ENCODE results near the gene ATAT1. TPM values are rescaled to one million over a fixed set of nuclear protein-coding genes. Genes with fewer than 3 reads are reported as not detected.

The ATAT1 gene
- total and polyA plus RNA-seq, 2 of the 13 experiments (the other 11 are each of a cell fraction or from before 2014, with no cell fraction given), result 9.2 to 23.6 TPM

DNA sequence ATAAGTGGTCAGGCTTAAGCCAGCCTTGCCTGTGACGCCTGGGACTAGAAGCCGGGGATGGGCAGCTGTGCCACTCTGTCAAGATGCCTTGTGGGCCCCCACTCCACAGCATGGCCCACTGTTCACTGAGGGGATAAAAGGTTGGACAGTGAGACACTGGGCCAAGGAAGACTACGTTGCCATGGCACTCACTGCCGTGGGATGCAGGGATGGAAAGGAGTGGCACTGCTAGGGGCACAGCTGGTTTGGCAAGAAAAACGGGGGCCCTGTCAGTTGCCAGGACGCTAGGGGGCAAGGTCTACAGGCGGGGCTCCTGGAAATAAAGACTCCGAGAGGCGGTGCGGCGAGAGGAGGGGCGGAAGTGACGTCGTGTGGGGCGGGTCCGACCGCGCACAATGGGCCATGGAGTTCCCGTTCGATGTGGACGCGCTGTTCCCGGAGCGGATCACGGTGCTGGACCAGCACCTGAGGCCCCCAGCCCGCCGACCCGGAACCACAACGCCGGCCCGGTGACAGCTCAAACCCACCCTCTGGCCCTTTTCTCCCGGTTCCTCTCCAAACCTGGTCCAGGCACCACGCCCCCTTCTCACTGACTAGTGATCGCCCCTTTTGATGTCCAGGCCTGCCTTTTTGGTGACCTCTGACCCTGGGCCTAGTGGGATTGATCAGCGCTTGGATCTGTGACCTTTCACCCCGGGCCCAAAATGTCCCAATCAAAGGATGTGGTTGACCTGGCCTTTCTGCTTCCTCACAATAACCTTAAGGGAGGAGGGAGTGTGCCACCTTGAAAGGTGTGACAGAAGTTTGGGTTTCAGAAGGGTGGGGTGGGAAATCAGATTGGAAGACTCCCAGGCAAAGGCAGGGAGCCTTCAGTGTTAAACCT is at the start of gene ATAT1 (continued):
- TF ChIP-seq, protein P1, sequence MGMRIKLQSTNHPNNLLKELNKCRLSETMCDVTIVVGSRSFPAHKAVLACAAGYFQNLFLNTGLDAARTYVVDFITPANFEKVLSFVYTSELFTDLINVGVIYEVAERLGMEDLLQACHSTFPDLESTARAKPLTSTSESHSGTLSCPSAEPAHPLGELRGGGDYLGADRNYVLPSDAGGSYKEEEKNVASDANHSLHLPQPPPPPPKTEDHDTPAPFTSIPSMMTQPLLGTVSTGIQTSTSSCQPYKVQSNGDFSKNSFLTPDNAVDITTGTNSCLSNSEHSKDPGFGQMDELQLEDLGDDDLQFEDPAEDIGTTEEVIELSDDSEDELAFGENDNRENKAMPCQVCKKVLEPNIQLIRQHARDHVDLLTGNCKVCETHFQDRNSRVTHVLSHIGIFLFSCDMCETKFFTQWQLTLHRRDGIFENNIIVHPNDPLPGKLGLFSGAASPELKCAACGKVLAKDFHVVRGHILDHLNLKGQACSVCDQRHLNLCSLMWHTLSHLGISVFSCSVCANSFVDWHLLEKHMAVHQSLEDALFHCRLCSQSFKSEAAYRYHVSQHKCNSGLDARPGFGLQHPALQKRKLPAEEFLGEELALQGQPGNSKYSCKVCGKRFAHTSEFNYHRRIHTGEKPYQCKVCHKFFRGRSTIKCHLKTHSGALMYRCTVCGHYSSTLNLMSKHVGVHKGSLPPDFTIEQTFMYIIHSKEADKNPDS (CRISPR knock-in tag; IDR thresholded peaks at IDR 0.05), result peak; percentile 86; the same call in 1 of the 2 replicates
- TF ChIP-seq ZNF17 (CRISPR knock-in tag; IDR thresholded peaks at IDR 0.05) (no peak), CHCHD3 (CRISPR knock-in tag; IDR thresholded peaks at IDR 0.05) (peak; percentile 85; the same call in 1 of the 2 replicates), XBP1 (CRISPR knock-in tag; IDR thresholded peaks at IDR 0.05) (no peak), TP53 (CRISPR knock-in tag; conservative IDR thresholded peaks at IDR 0.05) (no peak), MTF1 (CRISPR knock-in tag; IDR thresholded peaks at IDR 0.05) (no peak), ZNF781 (CRISPR knock-in tag; IDR thresholded peaks at IDR 0.05; ENCODE audit: borderline replicate concordance, not compliant biosample characterization) (peak; percentile 77), REPIN1 (CRISPR knock-in tag; IDR thresholded peaks at IDR 0.05; ENCODE audit: borderline replicate concordance, low read depth) (peak; percentile 81), ZMAT3 (CRISPR knock-in tag; conservative IDR thresholded peaks at IDR 0.05) (no peak)
- TF ChIP-seq, protein P2, sequence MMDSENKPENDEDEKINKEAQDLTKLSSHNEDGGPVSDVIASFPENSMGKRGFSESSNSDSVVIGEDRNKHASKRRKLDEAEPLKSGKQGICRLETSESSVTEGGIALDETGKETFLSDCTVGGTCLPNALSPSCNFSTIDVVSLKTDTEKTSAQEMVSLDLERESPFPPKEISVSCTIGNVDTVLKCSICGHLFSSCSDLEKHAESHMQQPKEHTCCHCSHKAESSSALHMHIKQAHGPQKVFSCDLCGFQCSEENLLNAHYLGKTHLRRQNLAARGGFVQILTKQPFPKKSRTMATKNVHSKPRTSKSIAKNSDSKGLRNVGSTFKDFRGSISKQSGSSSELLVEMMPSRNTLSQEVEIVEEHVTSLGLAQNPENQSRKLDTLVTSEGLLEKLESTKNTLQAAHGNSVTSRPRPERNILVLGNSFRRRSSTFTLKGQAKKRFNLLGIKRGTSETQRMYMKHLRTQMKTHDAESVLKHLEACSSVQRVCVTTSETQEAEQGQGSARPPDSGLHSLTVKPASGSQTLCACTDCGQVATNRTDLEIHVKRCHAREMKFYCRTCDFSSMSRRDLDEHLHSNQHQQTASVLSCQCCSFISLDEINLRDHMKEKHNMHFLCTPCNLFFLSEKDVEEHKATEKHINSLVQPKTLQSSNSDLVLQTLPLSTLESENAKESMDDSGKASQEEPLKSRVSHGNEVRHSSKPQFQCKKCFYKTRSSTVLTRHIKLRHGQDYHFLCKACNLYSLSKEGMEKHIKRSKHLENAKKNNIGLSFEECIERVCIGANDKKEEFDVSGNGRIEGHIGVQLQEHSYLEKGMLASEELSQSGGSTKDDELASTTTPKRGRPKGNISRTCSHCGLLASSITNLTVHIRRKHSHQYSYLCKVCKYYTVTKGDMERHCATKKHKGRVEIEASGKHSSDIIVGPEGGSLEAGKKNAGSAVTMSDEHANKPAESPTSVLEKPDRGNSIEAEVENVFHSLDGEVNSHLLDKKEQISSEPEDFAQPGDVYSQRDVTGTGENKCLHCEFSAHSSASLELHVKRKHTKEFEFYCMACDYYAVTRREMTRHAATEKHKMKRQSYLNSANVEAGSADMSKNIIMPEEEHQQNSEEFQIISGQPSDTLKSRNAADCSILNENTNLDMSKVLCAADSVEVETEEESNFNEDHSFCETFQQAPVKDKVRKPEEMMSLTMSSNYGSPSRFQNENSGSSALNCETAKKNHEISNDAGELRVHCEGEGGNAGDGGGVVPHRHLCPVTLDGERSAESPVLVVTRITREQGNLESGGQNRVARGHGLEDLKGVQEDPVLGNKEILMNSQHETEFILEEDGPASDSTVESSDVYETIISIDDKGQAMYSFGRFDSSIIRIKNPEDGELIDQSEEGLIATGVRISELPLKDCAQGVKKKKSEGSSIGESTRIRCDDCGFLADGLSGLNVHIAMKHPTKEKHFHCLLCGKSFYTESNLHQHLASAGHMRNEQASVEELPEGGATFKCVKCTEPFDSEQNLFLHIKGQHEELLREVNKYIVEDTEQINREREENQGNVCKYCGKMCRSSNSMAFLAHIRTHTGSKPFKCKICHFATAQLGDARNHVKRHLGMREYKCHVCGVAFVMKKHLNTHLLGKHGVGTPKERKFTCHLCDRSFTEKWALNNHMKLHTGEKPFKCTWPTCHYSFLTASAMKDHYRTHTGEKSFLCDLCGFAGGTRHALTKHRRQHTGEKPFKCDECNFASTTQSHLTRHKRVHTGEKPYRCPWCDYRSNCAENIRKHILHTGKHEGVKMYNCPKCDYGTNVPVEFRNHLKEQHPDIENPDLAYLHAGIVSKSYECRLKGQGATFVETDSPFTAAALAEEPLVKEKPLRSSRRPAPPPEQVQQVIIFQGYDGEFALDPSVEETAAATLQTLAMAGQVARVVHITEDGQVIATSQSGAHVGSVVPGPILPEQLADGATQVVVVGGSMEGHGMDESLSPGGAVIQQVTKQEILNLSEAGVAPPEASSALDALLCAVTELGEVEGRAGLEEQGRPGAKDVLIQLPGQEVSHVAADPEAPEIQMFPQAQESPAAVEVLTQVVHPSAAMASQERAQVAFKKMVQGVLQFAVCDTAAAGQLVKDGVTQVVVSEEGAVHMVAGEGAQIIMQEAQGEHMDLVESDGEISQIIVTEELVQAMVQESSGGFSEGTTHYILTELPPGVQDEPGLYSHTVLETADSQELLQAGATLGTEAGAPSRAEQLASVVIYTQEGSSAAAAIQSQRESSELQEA (CRISPR knock-in tag; IDR thresholded peaks at IDR 0.05; ENCODE audit: not compliant biosample characterization), result peak; percentile 80
- TF ChIP-seq, protein P3, sequence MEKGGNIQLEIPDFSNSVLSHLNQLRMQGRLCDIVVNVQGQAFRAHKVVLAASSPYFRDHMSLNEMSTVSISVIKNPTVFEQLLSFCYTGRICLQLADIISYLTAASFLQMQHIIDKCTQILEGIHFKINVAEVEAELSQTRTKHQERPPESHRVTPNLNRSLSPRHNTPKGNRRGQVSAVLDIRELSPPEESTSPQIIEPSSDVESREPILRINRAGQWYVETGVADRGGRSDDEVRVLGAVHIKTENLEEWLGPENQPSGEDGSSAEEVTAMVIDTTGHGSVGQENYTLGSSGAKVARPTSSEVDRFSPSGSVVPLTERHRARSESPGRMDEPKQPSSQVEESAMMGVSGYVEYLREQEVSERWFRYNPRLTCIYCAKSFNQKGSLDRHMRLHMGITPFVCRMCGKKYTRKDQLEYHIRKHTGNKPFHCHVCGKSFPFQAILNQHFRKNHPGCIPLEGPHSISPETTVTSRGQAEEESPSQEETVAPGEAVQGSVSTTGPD (CRISPR knock-in tag; IDR thresholded peaks at IDR 0.05), result no peak
- TF ChIP-seq, protein P4, sequence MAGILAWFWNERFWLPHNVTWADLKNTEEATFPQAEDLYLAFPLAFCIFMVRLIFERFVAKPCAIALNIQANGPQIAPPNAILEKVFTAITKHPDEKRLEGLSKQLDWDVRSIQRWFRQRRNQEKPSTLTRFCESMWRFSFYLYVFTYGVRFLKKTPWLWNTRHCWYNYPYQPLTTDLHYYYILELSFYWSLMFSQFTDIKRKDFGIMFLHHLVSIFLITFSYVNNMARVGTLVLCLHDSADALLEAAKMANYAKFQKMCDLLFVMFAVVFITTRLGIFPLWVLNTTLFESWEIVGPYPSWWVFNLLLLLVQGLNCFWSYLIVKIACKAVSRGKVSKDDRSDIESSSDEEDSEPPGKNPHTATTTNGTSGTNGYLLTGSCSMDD (CRISPR knock-in tag; IDR thresholded peaks at IDR 0.05), result no peak
- TF ChIP-seq, protein P5, sequence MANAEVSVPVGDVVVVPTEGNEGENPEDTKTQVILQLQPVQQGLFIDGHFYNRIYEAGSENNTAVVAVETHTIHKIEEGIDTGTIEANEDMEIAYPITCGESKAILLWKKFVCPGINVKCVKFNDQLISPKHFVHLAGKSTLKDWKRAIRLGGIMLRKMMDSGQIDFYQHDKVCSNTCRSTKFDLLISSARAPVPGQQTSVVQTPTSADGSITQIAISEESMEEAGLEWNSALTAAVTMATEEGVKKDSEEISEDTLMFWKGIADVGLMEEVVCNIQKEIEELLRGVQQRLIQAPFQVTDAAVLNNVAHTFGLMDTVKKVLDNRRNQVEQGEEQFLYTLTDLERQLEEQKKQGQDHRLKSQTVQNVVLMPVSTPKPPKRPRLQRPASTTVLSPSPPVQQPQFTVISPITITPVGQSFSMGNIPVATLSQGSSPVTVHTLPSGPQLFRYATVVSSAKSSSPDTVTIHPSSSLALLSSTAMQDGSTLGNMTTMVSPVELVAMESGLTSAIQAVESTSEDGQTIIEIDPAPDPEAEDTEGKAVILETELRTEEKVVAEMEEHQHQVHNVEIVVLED (CRISPR knock-in tag; IDR thresholded peaks at IDR 0.05; ENCODE audit: borderline replicate concordance), result peak; percentile 71; the same call in 1 of the 2 replicates
